ENCODE results near the gene MBIP.

Gene MBIP

DNA sequence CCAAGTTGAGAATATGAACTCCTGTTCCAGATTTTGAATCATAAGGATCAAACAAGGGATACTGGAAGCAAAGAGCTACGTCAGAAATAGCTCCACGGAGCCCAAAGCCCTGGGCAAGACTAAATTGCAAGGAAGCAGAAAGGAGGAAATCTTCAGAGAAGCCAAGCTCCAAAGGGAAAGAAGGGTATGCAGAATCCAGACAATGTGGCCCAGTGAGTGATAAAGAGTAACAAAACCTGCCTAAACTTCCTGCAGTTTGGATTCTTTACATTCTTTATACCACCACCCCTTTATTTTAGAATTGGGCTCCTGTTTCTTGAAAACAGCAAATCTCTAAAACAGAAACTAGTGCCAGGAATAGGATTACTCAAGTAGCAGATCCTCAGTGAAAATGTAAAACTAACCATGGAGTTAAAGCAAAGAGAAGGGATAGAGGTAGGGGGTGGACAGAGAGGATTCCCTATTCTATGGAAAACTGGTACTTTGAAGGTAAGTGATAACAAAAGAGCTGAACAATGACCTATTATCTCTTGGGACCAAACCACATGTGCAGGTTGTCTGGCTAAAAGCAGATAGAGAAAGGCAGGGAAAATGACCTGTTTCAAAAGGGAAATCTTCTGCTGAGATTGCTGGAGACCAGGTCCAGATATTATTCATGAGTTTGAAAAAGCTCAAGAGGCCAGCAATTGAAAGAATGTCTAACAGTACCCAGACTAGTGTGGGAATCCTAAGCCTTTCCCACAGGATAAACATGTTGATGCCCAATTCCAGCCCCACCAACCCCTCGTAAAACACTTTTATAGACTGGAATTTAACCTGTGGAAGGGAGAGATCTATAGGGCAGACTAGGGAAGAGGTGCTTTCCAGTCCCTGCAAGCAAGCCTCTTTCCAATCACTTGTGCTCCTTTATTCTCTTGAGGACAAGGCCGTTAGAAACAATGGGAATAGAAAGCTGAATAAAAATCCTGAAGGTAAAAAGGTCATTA is 24.5 kb downstream of the MBIP start:
- no peaks in the 10 kb centered on the region for H3K4me1 Mint-ChIP-seq (ENCODE audit: low read depth)
- H3K4me3 Mint-ChIP-seq, result no peak overlapping the region
- DNase-seq (ENCODE audit: low spot score), result no peak
- no peak overlapping the region for H3K27ac Mint-ChIP-seq
- H3K36me3 Mint-ChIP-seq (ENCODE audit: low read depth), result peaks cover 16% of the 10 kb centered on the region
- no peaks in the 10 kb centered on the region for H3K9me3 Mint-ChIP-seq
- no peaks in the 10 kb centered on the region for H3K27me3 Mint-ChIP-seq (ENCODE audit: low read depth)

DNA sequence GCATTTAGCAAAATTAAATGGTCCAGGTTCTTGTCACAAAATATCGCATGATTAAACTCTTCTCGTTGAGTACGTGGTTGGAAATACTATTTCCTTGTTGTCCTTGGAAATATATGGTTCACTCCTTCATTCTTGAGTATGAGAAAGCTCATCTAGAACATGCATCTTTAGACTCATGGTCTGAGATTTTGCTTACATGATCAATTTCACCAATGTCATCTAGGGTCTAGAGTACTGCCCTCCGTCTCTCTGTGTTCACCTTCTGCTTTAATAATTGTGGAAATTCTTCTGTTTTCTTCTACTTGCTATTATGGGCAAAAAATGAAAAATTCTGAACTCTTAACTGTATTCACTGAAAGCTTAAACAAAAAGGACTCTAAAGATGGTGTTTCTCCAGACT is 25.9 kb downstream of the MBIP start:
- DNase-seq (ENCODE audit: low spot score), result no peak
- no peak overlapping the region for H3K4me3 Mint-ChIP-seq
- H3K36me3 Mint-ChIP-seq (ENCODE audit: low read depth), result peaks cover 16% of the 10 kb centered on the region
- no peak overlapping the region for H3K27ac Mint-ChIP-seq
- H3K4me1 Mint-ChIP-seq (ENCODE audit: low read depth), result no peaks in the 10 kb centered on the region
- peaks cover 2% of the 10 kb centered on the region for H3K27me3 Mint-ChIP-seq (ENCODE audit: low read depth)
- no peaks in the 10 kb centered on the region for H3K9me3 Mint-ChIP-seq

GRCh38 chr14:36293824-36294223 is 26.6 kb downstream of the MBIP start:
- no peaks in the 10 kb centered on the region for H3K9me3 Mint-ChIP-seq
- H3K4me1 Mint-ChIP-seq (ENCODE audit: low read depth), result no peaks in the 10 kb centered on the region
- H3K27ac Mint-ChIP-seq, result no peak overlapping the region
- peaks cover 4% of the 10 kb centered on the region for H3K27me3 Mint-ChIP-seq (ENCODE audit: low read depth)
- H3K36me3 Mint-ChIP-seq (ENCODE audit: low read depth), result peaks cover 12% of the 10 kb centered on the region
- no peak overlapping the region for H3K4me3 Mint-ChIP-seq
- no peak for DNase-seq (ENCODE audit: low spot score)

DNA sequence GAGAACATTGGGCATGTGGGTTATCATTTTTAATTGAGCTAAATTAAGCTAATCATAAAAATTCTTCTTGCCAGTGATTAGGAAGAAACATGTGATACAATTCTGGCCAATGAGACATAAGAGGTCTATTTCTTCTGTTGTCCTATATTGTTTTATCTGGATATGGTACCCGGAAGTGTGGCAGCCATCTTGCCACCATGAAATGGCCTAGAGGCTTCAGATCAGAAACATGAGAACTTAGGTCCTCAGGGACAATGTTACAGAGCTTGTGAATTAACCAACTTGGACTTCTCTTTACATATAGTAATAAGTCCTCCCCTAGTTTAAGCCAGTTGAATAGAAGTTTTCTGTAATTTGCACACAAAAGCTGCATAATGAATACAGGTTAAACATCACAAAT is 30.5 kb downstream of the MBIP start:
- DNase-seq (ENCODE audit: low spot score), result no peak
- Mint-ChIP-seq H3K36me3 (ENCODE audit: low read depth) (no peaks in the 10 kb centered on the region), H3K27me3 (ENCODE audit: low read depth) (peaks cover 5% of the 10 kb centered on the region), H3K9me3 (no peaks in the 10 kb centered on the region), H3K4me3 (no peak overlapping the region), H3K4me1 (ENCODE audit: low read depth) (no peaks in the 10 kb centered on the region), H3K27ac (no peak overlapping the region)

- DNase-seq (ENCODE audit: low spot score), result no peak
- Mint-ChIP-seq H3K27me3 (ENCODE audit: low read depth) (peaks cover 9% of the 10 kb centered on the region), H3K27ac (no peak overlapping the region), H3K4me3 (no peak overlapping the region), H3K36me3 (ENCODE audit: low read depth) (no peaks in the 10 kb centered on the region), H3K4me1 (ENCODE audit: low read depth) (no peaks in the 10 kb centered on the region), H3K9me3 (no peaks in the 10 kb centered on the region)
These were observed 31.9 kb downstream of the MBIP start for GRCh38 chr14:36288496-36288895.

GRCh38 chr14:36284971-36285595 is 35.4 kb downstream of the MBIP start:
- no peak overlapping the region for H3K4me3 Mint-ChIP-seq
- no peak for DNase-seq (ENCODE audit: low spot score)
- no peak overlapping the region for H3K27ac Mint-ChIP-seq
- H3K27me3 Mint-ChIP-seq (ENCODE audit: low read depth), result peaks cover 11% of the 10 kb centered on the region
- H3K9me3 Mint-ChIP-seq, result no peaks in the 10 kb centered on the region
- no peaks in the 10 kb centered on the region for H3K36me3 Mint-ChIP-seq (ENCODE audit: low read depth)
- H3K4me1 Mint-ChIP-seq (ENCODE audit: low read depth), result no peaks in the 10 kb centered on the region

DNA sequence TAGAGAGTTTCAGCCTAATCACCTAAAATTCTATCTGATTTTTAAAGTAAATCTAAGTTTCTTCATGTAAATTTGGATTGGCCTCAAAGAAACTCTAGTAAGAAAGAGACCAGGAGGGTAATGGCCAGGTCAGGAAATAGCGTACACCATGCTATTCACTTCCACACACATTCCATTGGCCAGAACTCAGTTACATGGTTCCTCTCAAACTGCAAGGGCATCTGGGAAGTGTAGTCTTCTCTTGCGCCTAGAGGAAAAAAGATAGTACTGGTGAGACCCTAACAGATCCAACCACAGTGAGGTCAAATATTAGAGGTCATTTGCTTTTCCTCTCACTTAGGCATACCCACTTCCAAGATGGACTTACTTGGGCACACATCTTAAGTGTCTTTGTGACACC is 39.1 kb downstream of the MBIP start:
- Mint-ChIP-seq H3K27ac (no peak overlapping the region), H3K4me1 (ENCODE audit: low read depth) (no peaks in the 10 kb centered on the region), H3K9me3 (no peaks in the 10 kb centered on the region), H3K36me3 (ENCODE audit: low read depth) (no peaks in the 10 kb centered on the region), H3K27me3 (ENCODE audit: low read depth) (peaks cover 17% of the 10 kb centered on the region), H3K4me3 (no peak overlapping the region)
- no peak for DNase-seq (ENCODE audit: low spot score)

DNA sequence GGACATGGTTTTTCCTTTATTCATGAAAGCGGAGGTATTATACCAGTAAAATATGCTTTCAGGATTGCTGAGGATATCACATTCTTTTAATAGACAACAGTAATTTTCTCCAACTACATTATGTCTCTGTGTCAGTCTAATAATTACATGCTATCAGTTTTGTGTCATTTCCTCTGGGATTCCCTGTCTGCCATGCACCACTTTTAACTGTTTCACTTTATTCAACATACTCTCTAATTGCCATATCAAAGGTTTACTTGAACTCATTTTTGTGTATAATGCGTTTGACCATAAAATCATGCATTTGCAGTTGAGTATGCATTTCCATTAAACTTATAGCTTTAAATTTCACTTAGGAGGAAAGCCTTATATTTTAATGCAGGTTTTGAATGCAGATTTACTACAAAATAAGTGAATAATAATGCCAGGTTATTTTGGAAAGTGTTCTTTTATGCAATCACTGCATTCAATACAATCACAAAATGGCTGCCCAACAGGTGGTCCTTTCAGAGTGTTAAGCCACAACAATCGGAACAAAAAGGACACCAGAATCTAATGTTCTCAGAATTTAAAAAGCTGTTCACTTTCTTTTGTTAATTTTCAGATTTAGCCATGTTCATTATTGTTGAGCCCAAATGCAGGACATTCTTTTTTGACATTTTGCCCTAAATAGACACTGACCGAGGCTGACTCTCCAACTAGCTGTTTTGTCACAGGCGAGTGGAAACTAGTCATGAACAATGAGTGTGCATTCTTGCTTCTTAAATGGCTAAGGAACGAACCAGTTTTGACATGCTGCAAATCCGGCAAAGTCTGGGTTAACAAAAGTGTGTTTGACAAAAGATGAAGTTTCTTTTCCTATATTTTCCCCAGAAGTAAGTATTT is 40.9 kb downstream of the MBIP start:
- Mint-ChIP-seq H3K36me3 (ENCODE audit: low read depth) (no peaks in the 10 kb centered on the region), H3K4me3 (no peak overlapping the region), H3K27me3 (ENCODE audit: low read depth) (peaks cover 19% of the 10 kb centered on the region), H3K4me1 (ENCODE audit: low read depth) (no peaks in the 10 kb centered on the region), H3K27ac (no peak overlapping the region), H3K9me3 (no peaks in the 10 kb centered on the region)
- no peak for DNase-seq (ENCODE audit: low spot score)

DNA sequence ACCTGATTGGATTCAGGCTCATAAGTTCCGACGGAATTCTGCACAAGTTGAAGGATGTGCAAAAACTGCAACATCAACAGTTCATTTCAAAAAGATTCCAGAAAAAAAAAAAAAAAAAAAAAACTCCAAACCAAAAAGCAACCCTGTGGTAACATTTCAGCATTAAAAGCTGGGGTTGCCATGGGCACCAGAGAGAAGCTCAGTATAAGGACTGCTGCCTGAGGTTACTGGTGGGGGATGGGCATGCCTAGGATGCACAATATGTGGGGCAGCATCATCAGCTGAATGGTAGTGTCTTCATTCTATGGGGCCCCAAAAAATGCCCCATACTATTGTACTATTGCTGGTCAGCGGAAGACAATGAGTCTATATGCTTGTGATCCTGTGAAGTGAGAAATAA is 44.7 kb downstream of the MBIP start:
- no peaks in the 10 kb centered on the region for H3K36me3 Mint-ChIP-seq (ENCODE audit: low read depth)
- peaks cover 1% of the 10 kb centered on the region for H3K4me1 Mint-ChIP-seq (ENCODE audit: low read depth)
- DNase-seq (ENCODE audit: low spot score), result no peak
- no peak overlapping the region for H3K27ac Mint-ChIP-seq
- H3K4me3 Mint-ChIP-seq, result no peak overlapping the region
- H3K9me3 Mint-ChIP-seq, result no peaks in the 10 kb centered on the region
- H3K27me3 Mint-ChIP-seq (ENCODE audit: low read depth), result peaks cover 48% of the 10 kb centered on the region

DNA sequence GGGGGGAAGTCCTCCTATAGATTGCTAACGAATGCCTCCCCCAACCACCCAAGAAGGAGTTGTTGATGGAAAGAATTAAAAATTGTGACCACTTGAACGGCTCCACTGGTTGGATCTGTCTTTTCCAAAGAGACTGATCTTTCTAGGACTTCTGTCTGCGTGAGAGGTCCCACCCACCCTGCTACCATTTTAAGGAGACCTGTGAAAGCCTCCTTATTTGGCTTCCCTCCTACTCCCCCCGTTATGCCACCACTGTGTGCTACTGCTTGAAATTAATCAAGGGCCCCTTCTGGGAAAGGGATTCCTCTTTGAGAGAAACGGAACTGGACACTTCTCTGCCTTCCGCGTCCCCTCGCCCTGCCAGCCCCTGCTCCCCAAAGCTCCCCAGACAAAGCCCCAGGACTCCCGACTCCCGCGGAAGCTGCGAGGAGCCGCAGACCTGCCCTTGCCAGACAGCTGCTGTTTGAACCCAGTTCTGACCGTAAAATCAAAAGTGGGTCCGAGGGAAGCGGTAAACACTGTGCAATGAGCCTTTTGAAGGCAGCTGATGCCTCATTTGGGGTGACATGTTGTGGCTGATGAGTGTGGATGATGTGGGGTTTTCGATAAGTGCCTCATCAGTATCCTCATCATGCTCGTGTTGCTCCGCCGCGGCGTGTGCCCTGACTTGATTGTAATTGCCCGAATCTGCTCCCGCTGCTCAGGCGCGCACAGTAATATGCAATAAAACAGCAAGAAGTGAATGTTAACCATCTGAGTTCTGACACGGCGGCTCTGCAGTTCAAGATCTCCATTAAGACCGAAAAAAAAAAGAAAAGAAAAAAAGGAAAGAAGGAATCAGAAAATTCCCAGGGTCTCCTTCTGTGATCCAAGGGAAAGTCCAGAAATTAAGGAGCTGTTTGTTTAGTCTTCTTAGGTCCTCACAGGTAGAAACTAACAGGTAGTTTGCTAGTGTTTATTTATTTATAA is 48.2 kb downstream of the MBIP start:
- DNase-seq (ENCODE audit: low spot score), result peak; percentile 11
- Mint-ChIP-seq H3K4me1 (ENCODE audit: low read depth) (peaks cover 1% of the 10 kb centered on the region), H3K27ac (no peak overlapping the region), H3K4me3 (peak overlapping the region; percentile 60), H3K36me3 (ENCODE audit: low read depth) (no peaks in the 10 kb centered on the region), H3K9me3 (no peaks in the 10 kb centered on the region), H3K27me3 (ENCODE audit: low read depth) (peaks cover 49% of the 10 kb centered on the region)

DNA sequence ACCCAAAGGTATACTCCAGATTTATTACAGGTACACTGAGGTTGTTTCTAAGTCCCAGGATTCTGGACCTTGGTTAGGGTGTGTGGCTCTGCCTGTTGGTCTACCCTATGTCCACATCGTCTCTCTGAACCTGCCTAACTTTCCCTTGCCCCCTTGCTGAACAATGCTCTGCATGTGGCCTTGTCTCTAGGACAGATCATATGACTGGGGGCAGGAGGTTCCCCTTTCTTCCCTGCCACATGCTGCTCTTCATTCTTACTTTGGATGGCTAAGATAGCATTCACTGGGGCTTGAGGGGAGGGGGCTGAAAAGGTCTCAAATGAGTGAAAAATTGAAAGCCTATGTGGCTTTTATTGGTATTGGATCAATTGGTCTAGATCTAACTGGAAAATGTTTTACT is 49.2 kb downstream of the MBIP start:
- DNase-seq (ENCODE audit: low spot score), result no peak
- peaks cover 1% of the 10 kb centered on the region for H3K4me1 Mint-ChIP-seq (ENCODE audit: low read depth)
- no peak overlapping the region for H3K4me3 Mint-ChIP-seq
- H3K9me3 Mint-ChIP-seq, result no peaks in the 10 kb centered on the region
- H3K27me3 Mint-ChIP-seq (ENCODE audit: low read depth), result peaks cover 42% of the 10 kb centered on the region
- no peaks in the 10 kb centered on the region for H3K36me3 Mint-ChIP-seq (ENCODE audit: low read depth)
- H3K27ac Mint-ChIP-seq, result no peak overlapping the region

DNA sequence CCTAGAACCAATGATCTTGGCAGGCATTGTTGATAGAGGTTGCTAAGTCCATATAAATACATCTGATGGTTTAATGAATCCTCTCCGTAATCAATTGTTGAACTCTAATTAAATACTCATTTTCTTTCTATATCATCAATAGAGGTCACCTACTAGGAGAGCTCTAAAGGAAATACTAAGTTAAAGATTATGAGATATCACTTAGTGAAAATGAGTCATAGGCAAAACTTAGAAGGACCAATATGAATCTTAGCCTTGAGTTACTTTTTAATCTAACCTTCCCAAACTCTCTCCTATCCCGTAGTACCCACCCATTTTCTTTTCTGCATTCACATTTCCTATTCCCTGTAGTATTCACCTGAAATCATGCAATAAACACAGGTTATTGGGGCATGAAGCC is 50.2 kb downstream of the MBIP start:
- peaks cover 40% of the 10 kb centered on the region for H3K27me3 Mint-ChIP-seq (ENCODE audit: low read depth)
- no peaks in the 10 kb centered on the region for H3K36me3 Mint-ChIP-seq (ENCODE audit: low read depth)
- peaks cover 3% of the 10 kb centered on the region for H3K9me3 Mint-ChIP-seq
- DNase-seq (ENCODE audit: low spot score), result no peak
- no peak overlapping the region for H3K27ac Mint-ChIP-seq
- no peak overlapping the region for H3K4me3 Mint-ChIP-seq
- peaks cover 1% of the 10 kb centered on the region for H3K4me1 Mint-ChIP-seq (ENCODE audit: low read depth)

DNA sequence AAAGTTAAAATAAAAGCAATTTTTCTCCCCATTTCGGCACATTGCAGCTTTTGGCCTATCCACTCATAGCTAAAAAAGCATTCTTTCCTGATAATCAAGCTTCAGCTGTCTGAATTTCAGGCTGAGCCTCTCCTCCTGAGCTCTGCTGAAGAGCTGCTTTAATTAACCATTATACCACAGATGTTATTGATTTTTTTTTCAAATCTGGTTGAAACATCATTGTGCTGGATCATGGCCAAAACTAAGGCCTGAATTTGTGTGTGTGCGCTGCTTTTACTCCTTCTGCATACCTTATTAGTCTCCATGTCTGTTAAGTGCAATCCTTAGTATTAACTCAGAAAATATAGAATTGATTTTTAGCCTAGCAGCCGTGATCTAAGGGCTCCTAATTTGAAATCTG is 52.3 kb downstream of the MBIP start:
- H3K27me3 Mint-ChIP-seq (ENCODE audit: low read depth), result peaks cover 27% of the 10 kb centered on the region
- peaks cover under 1% of the 10 kb centered on the region for H3K4me1 Mint-ChIP-seq (ENCODE audit: low read depth)
- H3K4me3 Mint-ChIP-seq, result no peak overlapping the region
- H3K27ac Mint-ChIP-seq, result no peak overlapping the region
- H3K9me3 Mint-ChIP-seq, result peaks cover 4% of the 10 kb centered on the region
- H3K36me3 Mint-ChIP-seq (ENCODE audit: low read depth), result no peaks in the 10 kb centered on the region
- DNase-seq (ENCODE audit: low spot score), result no peak

Measured in T-helper 2 cell treated with Interferon-gamma antibody and Interleukin-4, amounts not matched to agents 5 μg/mL and 100 μg/mL, for 36 hours (primary cell).